ENCODE results near the gene MTRF1. TPM values are rescaled to one million over a fixed set of nuclear protein-coding genes. Genes with fewer than 3 reads are reported as not detected.
A peak's percentile ranks its signal among the peaks of the same experiment; 100 is the strongest.

MTRF1 gene
- total RNA-seq, 2 donors from 2014 or later = 11.9 to 14.0 TPM

DNA sequence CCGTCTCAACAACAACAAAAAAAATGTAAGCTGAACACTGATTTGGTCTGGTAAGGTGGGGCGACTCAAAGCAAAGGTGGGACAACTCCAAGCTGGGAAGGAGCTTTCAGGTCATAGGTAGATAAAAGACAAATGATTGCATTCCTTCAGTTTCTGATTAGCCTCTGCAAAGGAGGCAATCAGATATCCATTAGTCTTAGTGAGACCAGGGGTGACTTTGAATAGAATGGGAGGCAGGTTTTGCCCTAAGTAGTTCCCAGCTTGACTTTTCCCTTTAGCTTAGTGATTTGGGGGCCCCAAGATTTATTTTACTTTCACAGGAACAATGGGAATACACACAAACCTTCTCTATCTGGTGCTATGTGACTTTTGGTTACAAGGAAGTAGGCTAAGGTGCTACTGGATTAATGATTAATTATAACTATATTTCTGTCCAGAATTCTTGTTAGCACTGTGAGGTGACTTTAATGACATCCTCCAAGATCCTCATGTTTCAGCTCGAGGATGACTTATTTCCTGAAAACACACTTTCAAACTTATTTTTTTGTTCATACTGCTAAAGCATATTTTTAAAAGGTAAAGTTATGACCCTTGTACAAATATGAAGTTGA lies 10.6 kb upstream of the MTRF1 start:
- WGBS, 2 donors = 38 to 50% methylated on average over 3 of the region's 3 CpGs

GRCh38 chr13:41271456-41272285 lies 8.3 kb upstream of the MTRF1 start:
- DNase-seq = no peak

More for the DNA sequence above, 10.6 kb upstream of the MTRF1 start:
- no peaks in the 10 kb centered on the region for H3K36me3 ChIP-seq (replicated peaks in 1 of 2; ENCODE audit: insufficient read depth in 1 of 2, low read depth in 2 of 2)
- H3K4me1 ChIP-seq = peaks cover 11% of the 10 kb centered on the region
- peak overlapping the region; percentile 59 to 78 (median 74) for H3K27ac ChIP-seq
- intact Hi-C loops (cut with DNase I) = no loop called here
- no peaks in the 10 kb centered on the region for H3K27me3 ChIP-seq
- no peak overlapping the region for H3K4me3 ChIP-seq
- no peaks in the 10 kb centered on the region for H3K9me3 ChIP-seq
- no peak for DNase-seq
- TF ChIP-seq POLR2A (IDR thresholded peaks at IDR 0.05) = no peak
- TF ChIP-seq, protein P1, sequence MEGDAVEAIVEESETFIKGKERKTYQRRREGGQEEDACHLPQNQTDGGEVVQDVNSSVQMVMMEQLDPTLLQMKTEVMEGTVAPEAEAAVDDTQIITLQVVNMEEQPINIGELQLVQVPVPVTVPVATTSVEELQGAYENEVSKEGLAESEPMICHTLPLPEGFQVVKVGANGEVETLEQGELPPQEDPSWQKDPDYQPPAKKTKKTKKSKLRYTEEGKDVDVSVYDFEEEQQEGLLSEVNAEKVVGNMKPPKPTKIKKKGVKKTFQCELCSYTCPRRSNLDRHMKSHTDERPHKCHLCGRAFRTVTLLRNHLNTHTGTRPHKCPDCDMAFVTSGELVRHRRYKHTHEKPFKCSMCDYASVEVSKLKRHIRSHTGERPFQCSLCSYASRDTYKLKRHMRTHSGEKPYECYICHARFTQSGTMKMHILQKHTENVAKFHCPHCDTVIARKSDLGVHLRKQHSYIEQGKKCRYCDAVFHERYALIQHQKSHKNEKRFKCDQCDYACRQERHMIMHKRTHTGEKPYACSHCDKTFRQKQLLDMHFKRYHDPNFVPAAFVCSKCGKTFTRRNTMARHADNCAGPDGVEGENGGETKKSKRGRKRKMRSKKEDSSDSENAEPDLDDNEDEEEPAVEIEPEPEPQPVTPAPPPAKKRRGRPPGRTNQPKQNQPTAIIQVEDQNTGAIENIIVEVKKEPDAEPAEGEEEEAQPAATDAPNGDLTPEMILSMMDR (IDR thresholded peaks at IDR 0.05) = no peak
- ATAC-seq = peak; percentile 90

DNA sequence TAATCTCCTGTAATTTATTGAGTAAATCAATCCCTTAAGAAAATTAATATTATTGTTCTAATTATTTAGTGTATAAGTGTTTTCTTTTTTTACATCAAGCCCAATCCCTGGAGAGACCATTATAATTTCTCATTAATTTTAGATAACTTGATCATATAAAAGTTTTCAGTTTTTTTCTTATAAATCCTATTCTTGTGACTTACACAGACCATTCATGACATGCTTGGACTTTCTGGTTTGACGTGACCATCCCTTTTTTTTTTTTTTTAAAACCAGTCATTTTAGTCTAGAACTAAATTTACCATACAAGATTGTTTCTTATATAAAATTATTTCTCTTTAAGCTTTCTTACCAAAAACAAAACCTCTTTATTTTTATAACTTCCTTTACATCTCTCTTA lies 5.4 kb upstream of the MTRF1 start:
- H3K9me3 ChIP-seq = no peaks in the 10 kb centered on the region
- ATAC-seq (no peak), DNase-seq (no peak)
- no peaks in the 10 kb centered on the region for H3K27me3 ChIP-seq
- no peak overlapping the region for H3K4me3 ChIP-seq
- peaks cover 6% of the 10 kb centered on the region for H3K4me1 ChIP-seq
- no peak for TF ChIP-seq POLR2A (IDR thresholded peaks at IDR 0.05)
- TF ChIP-seq, protein P1 (IDR thresholded peaks at IDR 0.05) = no peak
- H3K27ac ChIP-seq = no peak overlapping the region
- intact Hi-C loops (cut with DNase I) = no loop called here
- H3K36me3 ChIP-seq (replicated peaks in 1 of 2; ENCODE audit: insufficient read depth in 1 of 2, low read depth in 2 of 2) = no peaks in the 10 kb centered on the region
- WGBS, 2 donors = 33 to 45% methylated on average over 1 of the region's 1 CpG

More at GRCh38 chr13:41271456-41272285, 8.3 kb upstream of the MTRF1 start:
- TF ChIP-seq POLR2A (IDR thresholded peaks at IDR 0.05) = no peak
- TF ChIP-seq, protein P1 (IDR thresholded peaks at IDR 0.05) = no peak
- Histone ChIP-seq H3K4me3 (no peak overlapping the region), H3K36me3 (replicated peaks in 1 of 2; ENCODE audit: insufficient read depth in 1 of 2, low read depth in 2 of 2) (no peaks in the 10 kb centered on the region), H3K9me3 (no peaks in the 10 kb centered on the region), H3K4me1 (peaks cover 11% of the 10 kb centered on the region), H3K27ac (no peak overlapping the region), H3K27me3 (no peaks in the 10 kb centered on the region)
- 80 to 82% methylated on average over 6 of the region's 6 CpGs for WGBS, 2 donors
- no peak for ATAC-seq
- intact Hi-C loops (cut with DNase I) = no loop called here

GRCh38 chr13:41267106-41267505 lies 3.7 kb upstream of the MTRF1 start:
- Histone ChIP-seq H3K27me3 (no peaks in the 10 kb centered on the region), H3K9me3 (no peaks in the 10 kb centered on the region), H3K36me3 (replicated peaks in 1 of 2; ENCODE audit: insufficient read depth in 1 of 2, low read depth in 2 of 2) (no peaks in the 10 kb centered on the region), H3K4me1 (peaks cover 6% of the 10 kb centered on the region), H3K27ac (no peak overlapping the region), H3K4me3 (no peak overlapping the region)
- no peak for ATAC-seq
- intact Hi-C loops (cut with DNase I) = no loop called here
- no peak for DNase-seq
- TF ChIP-seq POLR2A (IDR thresholded peaks at IDR 0.05) = no peak
- TF ChIP-seq, protein P1 (IDR thresholded peaks at IDR 0.05) = no peak

All from body of pancreas (tissue), 4 donors.